ENCODE measurements around the gene SIGLEC5.

- TF ChIP-seq EZH2 (IDR thresholded peaks at IDR 0.05) (no peak), POLR2AphosphoS5 (IDR thresholded peaks at IDR 0.05; ENCODE audit: borderline replicate concordance, low read depth, low read length) (no peak)
Measured at GRCh38 chr19:51664997-51665396, 34.8 kb upstream of the SIGLEC5 start.

All from SK-N-MC (cell line).